GM19239 (cell line): ENCODE measurements around the gene BCL2L11.
A peak's percentile ranks its signal among the peaks of the same experiment; 100 is the strongest.

Source experiments
- DNase-seq: peaks from one replicate; pipeline ENCODE4 v3.0.0; 2011; ENCODE audit warnings: low spot score; ENCODE audit not compliant: insufficient read length
- FAIRE-seq: peaks from 2 replicates; lab custom pipeline; 2011; peaks lifted over from hg19 to GRCh38; lab: Jason Lieb, UNC

BCL2L11 gene

GRCh38 chr2:111166115-111166514, 45.4 kb downstream of the BCL2L11 start:
- no peak for DNase-seq

GRCh38 chr2:111167076-111167862, 46.6 kb downstream of the BCL2L11 start:
- no peak for FAIRE-seq
- DNase-seq: no peak

More at GRCh38 chr2:111166115-111166514, 45.4 kb downstream of the BCL2L11 start:
- FAIRE-seq: no peak

DNA sequence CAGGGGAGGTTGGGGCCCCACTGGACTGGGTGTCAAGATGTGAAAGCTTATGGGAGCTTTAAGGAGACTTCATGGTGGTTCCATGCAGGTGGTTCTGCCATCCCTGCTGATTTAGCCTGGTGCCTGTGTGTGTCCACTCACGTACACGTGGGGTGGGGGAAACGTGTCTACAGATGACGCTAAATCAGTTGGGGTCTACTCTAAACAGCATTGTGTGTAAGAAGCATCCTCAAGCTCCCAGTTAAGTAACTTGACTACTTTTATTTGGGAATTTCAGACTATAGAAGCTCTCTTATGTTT, 47.1 kb downstream of the BCL2L11 start:
- FAIRE-seq: no peak
- no peak for DNase-seq

GRCh38 chr2:111168528-111169239, 48.0 kb downstream of the BCL2L11 start:
- no peak for FAIRE-seq
- peak; percentile 35 for DNase-seq

DNA sequence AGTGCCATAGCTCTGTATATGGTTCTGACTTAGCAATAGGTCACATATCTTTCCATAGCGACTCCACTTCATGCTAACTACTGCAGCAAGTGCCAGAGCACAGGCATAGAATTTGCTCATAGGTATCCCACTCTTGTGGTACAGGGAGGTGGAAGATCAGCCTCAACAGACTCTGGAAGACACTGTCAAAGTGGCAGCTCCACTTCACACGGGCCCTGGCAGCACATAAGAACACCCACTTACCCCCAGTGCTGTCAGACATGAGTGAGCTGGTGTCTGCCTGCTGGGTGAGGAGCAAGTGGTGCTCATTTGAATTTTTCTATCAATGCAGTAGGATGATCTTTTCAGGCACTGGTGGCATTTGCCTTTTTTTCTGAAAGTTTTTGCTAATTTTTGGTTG, 48.6 kb downstream of the BCL2L11 start:
- no peak for FAIRE-seq

DNA sequence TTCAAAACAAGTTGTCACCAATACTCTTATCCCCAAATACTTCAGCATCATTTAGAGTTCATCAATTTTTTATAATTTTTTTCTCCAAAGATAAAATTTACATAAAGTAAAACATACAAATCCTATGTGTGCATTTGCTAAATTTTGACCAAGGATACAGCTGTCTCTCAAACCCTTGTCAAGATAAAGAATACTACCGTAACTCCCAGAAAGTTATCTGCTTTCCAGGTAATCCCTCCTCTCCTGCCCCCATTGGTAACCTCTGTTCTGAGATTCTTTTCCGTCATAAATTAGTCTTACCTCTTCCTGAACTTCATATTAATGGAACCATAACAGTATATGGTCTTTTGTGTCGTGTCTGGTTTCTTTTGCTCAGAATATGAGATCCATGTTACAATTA, 49.2 kb downstream of the BCL2L11 start:
- no peak for DNase-seq
- no peak for FAIRE-seq

More for the DNA sequence above, 48.6 kb downstream of the BCL2L11 start:
- DNase-seq: no peak

DNA sequence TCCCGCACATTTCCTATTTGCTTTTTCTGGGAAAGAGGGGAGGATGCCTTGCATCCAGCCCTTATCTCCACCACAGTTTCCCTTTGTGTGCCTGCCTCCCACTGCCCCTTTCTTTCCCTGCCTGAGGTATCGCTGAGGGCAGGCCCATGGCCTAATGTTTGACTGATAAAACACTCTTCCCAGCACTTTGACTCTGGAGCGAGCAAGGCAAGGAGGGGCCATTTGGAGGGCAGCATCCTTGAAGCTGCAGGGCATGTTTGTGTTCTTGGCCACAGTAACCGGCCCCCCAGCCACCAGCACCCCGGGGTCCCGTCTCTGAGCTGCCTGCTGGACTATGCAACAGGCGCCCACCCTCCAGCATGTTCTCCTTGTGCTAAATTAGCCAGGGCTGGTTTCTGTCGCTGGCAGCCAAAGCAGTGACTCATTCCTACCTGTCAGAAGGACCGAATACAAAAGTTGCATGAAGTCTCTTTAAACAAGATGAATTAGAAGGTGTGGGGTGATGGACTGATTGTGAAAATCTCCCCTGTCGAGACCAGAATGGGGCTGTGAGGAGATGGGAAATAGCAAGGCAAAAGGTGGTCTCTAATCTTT, 50.7 kb downstream of the BCL2L11 start:
- no peak for FAIRE-seq
- DNase-seq: no peak

GRCh38 chr2:111172666-111173065, 52.0 kb downstream of the BCL2L11 start:
- FAIRE-seq: no peak

DNA sequence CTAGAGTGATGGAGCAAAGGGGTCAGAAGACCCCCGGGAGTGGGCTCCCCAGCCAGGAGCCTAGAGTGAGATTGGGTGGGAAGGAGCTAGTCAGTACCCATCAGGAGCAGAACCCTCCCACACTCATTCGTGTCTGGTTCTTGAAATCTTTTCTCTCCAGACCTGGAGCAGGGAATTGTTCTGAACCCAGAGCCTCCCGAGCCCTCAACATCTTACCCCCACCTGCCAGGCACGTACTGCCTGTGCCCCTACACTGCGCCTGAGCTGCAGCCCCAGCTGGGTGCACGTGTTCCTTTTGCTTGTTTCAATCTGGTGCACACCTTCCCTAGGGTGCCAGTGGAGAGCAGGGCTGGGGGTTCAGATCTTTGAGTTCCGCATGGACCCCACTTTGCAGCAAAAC, 52.6 kb downstream of the BCL2L11 start:
- no peak for DNase-seq

More at GRCh38 chr2:111172666-111173065, 52.0 kb downstream of the BCL2L11 start:
- no peak for DNase-seq

GRCh38 chr2:111173856-111174255, 53.1 kb downstream of the BCL2L11 start:
- no peak for FAIRE-seq

More for the DNA sequence above, 52.6 kb downstream of the BCL2L11 start:
- FAIRE-seq: no peak

DNA sequence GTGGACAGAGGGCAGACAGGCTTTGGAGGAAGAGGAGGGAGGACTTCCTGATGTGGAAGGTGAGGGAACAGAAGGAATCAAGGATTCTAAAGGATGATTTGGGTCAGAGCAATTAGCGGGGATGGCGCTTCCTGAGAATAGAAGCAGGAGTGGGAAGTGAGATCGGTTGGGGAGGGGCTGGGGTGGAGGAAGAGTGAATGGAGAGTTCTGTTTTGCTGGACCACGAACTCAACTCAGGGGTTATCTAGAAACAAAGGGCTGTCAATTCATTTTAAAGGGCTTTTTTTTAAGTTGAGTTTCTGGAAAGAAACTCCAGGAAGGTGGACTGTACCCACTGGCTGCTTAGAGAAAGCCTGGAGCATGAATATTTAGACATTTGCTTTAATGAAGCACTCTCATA, 54.9 kb downstream of the BCL2L11 start:
- FAIRE-seq: no peak

More at GRCh38 chr2:111173856-111174255, 53.1 kb downstream of the BCL2L11 start:
- no peak for DNase-seq

GRCh38 chr2:111176388-111176787, 55.7 kb downstream of the BCL2L11 start:
- no peak for DNase-seq
- no peak for FAIRE-seq

More for the DNA sequence above, 54.9 kb downstream of the BCL2L11 start:
- no peak for DNase-seq

DNA sequence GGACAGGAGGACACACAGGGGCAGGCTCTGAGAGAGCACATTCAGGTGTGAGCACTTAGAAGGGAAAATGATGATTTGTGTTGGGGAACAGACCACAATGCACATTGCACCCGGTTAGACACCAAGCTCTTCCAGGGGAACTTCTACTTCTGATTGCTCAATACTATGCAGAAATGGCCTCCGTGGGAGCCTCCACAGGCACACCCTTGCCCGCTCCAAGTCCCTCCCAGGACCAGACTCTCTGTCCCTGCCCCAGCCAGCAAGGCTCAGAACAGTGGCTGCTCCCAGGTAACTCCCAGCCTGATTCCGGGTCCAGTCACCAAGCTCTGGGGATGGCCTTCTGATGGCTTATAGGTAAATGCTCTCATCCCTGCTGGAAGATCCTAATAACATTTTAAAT, 56.2 kb downstream of the BCL2L11 start:
- no peak for FAIRE-seq

DNA sequence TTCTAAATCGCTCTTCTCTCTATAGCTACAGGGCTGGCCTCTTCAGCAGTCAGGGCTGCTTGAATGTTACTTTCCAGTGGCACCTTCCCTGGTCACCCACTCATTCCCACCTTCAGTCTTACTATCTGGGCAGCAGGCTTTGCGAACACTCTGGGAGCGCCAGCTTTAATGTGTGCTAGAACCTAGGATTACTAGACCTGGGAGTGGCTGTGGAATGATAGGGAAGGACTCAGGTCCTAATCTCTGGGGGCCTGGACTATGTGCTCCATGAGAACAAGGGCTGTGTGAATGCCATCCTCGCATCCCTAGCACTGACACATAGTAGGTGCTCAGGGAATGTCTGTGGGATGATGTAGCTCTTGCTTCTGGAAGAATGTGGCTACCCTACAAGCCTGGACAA, 57.6 kb downstream of the BCL2L11 start:
- FAIRE-seq: no peak

More for the DNA sequence above, 56.2 kb downstream of the BCL2L11 start:
- DNase-seq: no peak

DNA sequence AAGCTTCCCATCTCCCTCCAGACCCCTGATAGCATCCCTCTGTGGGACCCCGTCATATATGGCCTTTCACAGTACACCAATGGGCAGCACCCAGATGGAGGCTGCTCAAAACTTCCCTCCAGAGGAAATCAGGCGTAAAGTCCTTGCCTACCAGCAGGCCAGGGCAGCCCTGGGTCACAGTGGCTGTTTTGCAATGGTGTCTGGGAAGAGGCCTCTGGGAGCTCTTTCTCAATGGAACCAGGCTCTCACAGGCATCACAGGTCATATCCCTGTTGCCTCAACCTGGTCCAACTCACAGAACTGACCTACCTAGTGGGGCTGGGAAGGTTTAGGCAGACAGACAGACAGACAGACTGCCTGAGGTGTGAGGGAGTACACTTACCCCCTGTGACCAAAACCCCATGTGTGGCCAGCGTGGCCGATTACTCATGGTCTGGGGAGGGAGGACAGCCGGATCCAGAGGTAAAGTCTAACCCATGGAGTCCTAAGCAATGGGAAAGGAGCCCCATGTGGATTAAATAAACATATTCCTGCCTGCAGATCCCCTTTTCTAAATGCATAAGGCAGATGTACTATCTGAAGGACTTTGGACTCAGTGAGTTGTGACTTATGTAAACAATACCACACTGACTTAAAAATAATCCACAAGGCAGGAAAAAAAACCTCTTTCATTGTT, 58.2 kb downstream of the BCL2L11 start:
- DNase-seq: no peak
- FAIRE-seq: no peak

More for the DNA sequence above, 57.6 kb downstream of the BCL2L11 start:
- DNase-seq: no peak

DNA sequence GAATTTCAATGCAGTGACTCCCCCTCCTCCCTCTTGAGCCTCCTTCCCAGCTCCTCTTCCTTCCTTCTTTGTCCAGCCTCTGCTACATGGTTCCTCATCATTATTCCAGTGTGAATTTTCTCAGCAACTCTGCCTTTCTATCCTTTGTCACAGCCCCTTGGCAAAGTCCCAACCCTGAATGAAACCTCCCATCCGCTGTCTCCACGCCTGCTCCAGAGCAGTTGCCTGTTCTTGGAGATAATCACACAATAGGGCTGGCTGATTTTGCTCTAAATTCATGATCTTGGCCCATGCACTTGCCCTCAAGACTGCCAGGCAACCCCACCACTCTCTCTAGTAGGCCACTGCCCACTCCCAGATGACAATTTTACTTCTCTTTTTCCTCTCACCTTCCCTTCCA, 61.4 kb downstream of the BCL2L11 start:
- FAIRE-seq: no peak
- no peak for DNase-seq

- FAIRE-seq: no peak
- no peak for DNase-seq
These were observed 62.0 kb downstream of the BCL2L11 start for GRCh38 chr2:111182740-111183139.

- no peak for DNase-seq
- no peak for FAIRE-seq
These were observed 64.1 kb downstream of the BCL2L11 start for GRCh38 chr2:111184725-111185310.

- FAIRE-seq (no peak), DNase-seq (no peak)
These were observed 64.8 kb downstream of the BCL2L11 start for GRCh38 chr2:111185361-111186022.
